PC-3 (cell line): ENCODE data around the gene EWSR1. TPM values are rescaled to one million over a fixed set of nuclear protein-coding genes. Genes with fewer than 3 reads are reported as not detected.

Source experiments
- ATAC-seq: fragments of 200-7000 bp; cut with Tn5 transposase; 2 replicates; pipeline ENCODE4 v1.9.1; 2020; ENCODE audit warnings: mild to moderate bottlenecking, moderate library complexity
- BruUV-seq: library from RNA; stranded (reverse); fragments of 400-500 nt; replicated peaks from 2 replicates; lab custom pipeline; 2021; lab: Mats Ljungman, UMichigan
- CTCF ChIA-PET: fragments of 300-600 bp; sonication (Branson Sonifier 250); formaldehyde crosslinking; loops from one replicate; lab custom pipeline; 2022; ENCODE audit warnings: antibody characterized with exemption; lab: Charles Lee
- POLR2A ChIA-PET: fragments of 300-600 bp; sonication (Branson Sonifier 250); formaldehyde crosslinking; loops from one replicate; lab custom pipeline; 2022; ENCODE audit warnings: antibody characterized with exemption; ENCODE audit not compliant: unreplicated experiment; lab: Charles Lee
- DNase-seq: peaks from one replicate; pipeline ENCODE4 v3.0.0-alpha.2; 2015
- H2AFZ ChIP-seq: fragments of 300-600 bp; sonication (generic); 2 replicates; pipeline ENCODE4 v1.6.0; 2016; ENCODE audit warnings: antibody characterized with exemption, low read length
- H3F3A ChIP-seq: fragments of 300-600 bp; sonication (generic); one replicate; pipeline ENCODE4 v1.6.0; 2017; ENCODE audit warnings: antibody characterized with exemption, low read length, control low read depth, mild to moderate bottlenecking; ENCODE audit not compliant: unreplicated experiment
- H3K27ac ChIP-seq: fragments of 300-600 bp; sonication (generic); 2 replicates; pipeline ENCODE4 v1.5.1; 2016; ENCODE audit warnings: mild to moderate bottlenecking, low read length
- H3K27me3 ChIP-seq: fragments of 300-600 bp; sonication (generic); 2 replicates; pipeline ENCODE4 v1.6.1; 2016; ENCODE audit warnings: low read length, mixed read lengths
- H3K36me3 ChIP-seq: fragments of 300-600 bp; sonication (generic); 2 replicates; pipeline ENCODE4 v1.6.1; 2016; ENCODE audit warnings: low read depth, mixed run types, low read length, mixed read lengths
- H3K4me1 ChIP-seq: fragments of 300-600 bp; sonication (generic); 2 replicates; pipeline ENCODE4 v1.5.1; 2016; ENCODE audit warnings: low read length; ENCODE audit not compliant: insufficient read depth
- H3K4me2 ChIP-seq: fragments of 300-600 bp; sonication (generic); 2 replicates; pipeline ENCODE4 v1.6.0; 2016; ENCODE audit warnings: low read length
- H3K4me3 ChIP-seq: fragments of 300-600 bp; sonication (generic); 2 replicates; pipeline ENCODE4 v1.5.1; 2016; ENCODE audit warnings: mild to moderate bottlenecking, low read length, mixed read lengths
- H3K79me2 ChIP-seq: fragments of 300-600 bp; sonication (generic); 2 replicates; pipeline ENCODE4 v1.6.1; 2017; ENCODE audit warnings: low read length, mixed read lengths
- H3K9ac ChIP-seq: fragments of 300-600 bp; sonication (generic); 2 replicates; pipeline ENCODE4 v1.6.0; 2016; ENCODE audit warnings: mild to moderate bottlenecking, low read length
- H3K9me2 ChIP-seq: fragments of 300-600 bp; sonication (generic); replicated peaks from 2 replicates; pipeline ENCODE4 v1.6.1; 2016; ENCODE audit warnings: mixed run types, low read length, mixed read lengths
- H3K9me3 ChIP-seq: fragments of 300-600 bp; sonication (generic); 2 replicates; pipeline ENCODE4 v1.6.1; 2016; ENCODE audit warnings: low read length, mixed read lengths
- H4K20me1 ChIP-seq: fragments of 300-600 bp; sonication (generic); 2 replicates; pipeline ENCODE4 v1.6.1; 2016; ENCODE audit warnings: low read length, mixed read lengths
- EZH2 ChIP-seq: fragments of 300-600 bp; sonication (generic); IDR thresholded peaks from one replicate; pipeline ENCODE4 v1.6.1; 2017; ENCODE audit warnings: antibody characterized with exemption, mild to moderate bottlenecking, low read length; ENCODE audit not compliant: unreplicated experiment
- EZH2phosphoT487 ChIP-seq: fragments of 300-600 bp; sonication (generic); IDR thresholded peaks from 2 replicates; pipeline ENCODE4 v1.6.1; 2018; ENCODE audit warnings: mild to moderate bottlenecking, antibody characterized with exemption, low read length, borderline replicate concordance
- intact Hi-C: fragments of 100-400 bp; cut with micrococcal nuclease; formaldehyde crosslinking; loops from 2 replicates; pipeline ENCODE4 v1.9.0; 2023
- total RNA-seq: library from RNA; depleted of rRNA; stranded (reverse); fragments of >200 nt; gene quantifications from 2 replicates; pipeline ENCODE4 v1.2.3, GENCODE V29; 2014
- TF ChIP-seq, protein P1 (sequence below): fragments of 300-600 bp; sonication (generic); conservative IDR thresholded peaks from 2 replicates; pipeline ENCODE4 v1.5.1; 2017; ENCODE audit warnings: antibody characterized with exemption, low read depth, mild to moderate bottlenecking, low read length

EWSR1 gene
- total RNA-seq, 1 experiment from 2014 or later: 288 TPM

DNA sequence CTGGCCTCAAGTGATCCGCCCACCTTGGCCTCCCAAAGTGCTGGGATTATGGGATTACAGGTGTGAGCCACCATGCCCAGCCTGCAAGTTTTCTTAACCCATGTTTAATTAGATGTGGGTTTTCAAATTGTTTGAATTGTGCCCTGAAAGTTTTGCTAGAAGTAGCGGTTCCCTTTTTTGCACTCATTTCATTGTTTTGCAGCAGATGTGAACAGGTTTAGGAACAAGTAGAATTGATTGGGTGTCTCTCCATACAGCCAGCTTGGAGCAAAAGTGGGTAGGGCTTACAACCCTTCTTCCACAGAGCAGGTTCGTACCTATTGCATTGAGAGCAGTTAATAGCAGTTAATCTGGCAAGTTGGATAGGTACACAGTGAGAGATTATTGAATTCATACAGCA is 16.1 kb downstream of the EWSR1 start:
- no peak overlapping the region for H3K4me3 ChIP-seq
- ChIA-PET POLR2A (no interaction called here), CTCF (no interaction called here)
- no TSS peak for BruUV-seq
- no peaks in the 10 kb centered on the region for H3K9me2 ChIP-seq
- H3K4me1 ChIP-seq: no peaks in the 10 kb centered on the region
- H3F3A ChIP-seq: no peaks in the 10 kb centered on the region
- H3K36me3 ChIP-seq: peaks cover 65% of the 10 kb centered on the region
- H3K9ac ChIP-seq: no peak overlapping the region
- no peaks in the 10 kb centered on the region for H3K27me3 ChIP-seq
- no peak overlapping the region for H2AFZ ChIP-seq
- H3K27ac ChIP-seq: no peak overlapping the region
- DNase-seq (no peak), ATAC-seq (no peak)
- peaks cover 46% of the 10 kb centered on the region for H3K79me2 ChIP-seq
- H3K4me2 ChIP-seq: no peak overlapping the region
- peaks cover 18% of the 10 kb centered on the region for H4K20me1 ChIP-seq
- TF ChIP-seq EZH2phosphoT487 (no peak), EZH2 (no peak)
- TF ChIP-seq, protein P1, sequence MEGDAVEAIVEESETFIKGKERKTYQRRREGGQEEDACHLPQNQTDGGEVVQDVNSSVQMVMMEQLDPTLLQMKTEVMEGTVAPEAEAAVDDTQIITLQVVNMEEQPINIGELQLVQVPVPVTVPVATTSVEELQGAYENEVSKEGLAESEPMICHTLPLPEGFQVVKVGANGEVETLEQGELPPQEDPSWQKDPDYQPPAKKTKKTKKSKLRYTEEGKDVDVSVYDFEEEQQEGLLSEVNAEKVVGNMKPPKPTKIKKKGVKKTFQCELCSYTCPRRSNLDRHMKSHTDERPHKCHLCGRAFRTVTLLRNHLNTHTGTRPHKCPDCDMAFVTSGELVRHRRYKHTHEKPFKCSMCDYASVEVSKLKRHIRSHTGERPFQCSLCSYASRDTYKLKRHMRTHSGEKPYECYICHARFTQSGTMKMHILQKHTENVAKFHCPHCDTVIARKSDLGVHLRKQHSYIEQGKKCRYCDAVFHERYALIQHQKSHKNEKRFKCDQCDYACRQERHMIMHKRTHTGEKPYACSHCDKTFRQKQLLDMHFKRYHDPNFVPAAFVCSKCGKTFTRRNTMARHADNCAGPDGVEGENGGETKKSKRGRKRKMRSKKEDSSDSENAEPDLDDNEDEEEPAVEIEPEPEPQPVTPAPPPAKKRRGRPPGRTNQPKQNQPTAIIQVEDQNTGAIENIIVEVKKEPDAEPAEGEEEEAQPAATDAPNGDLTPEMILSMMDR: no peak
- intact Hi-C loops: no loop called here
- H3K9me3 ChIP-seq: no peaks in the 10 kb centered on the region

DNA sequence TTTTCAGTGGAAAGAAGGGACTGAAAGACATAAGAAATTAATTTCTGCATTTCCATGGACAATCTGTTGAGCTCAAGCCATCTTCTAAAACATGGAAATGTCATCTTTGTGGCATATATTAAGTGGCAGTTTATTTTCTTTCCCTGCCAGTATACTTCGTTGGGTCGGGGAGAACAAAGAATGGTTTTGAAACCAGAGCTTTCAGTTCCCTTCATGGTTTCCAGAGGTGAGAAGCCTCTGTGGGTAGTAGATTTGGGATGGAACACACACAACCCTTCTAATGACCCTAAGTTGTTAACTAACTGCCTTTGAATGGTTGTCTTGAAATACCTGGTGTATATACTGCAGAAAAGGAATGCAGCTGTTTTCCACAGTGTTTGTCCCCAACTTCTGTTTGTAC is 20.8 kb downstream of the EWSR1 start:
- no peak for TF ChIP-seq EZH2
- no peak for TF ChIP-seq EZH2phosphoT487
- TF ChIP-seq, protein P1: no peak
- ATAC-seq (no peak), DNase-seq (no peak)
- H3K36me3 ChIP-seq: peaks cover 82% of the 10 kb centered on the region
- H3K9me2 ChIP-seq: no peaks in the 10 kb centered on the region
- H3K4me1 ChIP-seq: no peaks in the 10 kb centered on the region
- no peaks in the 10 kb centered on the region for H3F3A ChIP-seq
- no peaks in the 10 kb centered on the region for H3K9me3 ChIP-seq
- ChIA-PET POLR2A (no interaction called here), CTCF (no interaction called here)
- TSS peak; percentile 5 for BruUV-seq
- peaks cover 34% of the 10 kb centered on the region for H3K79me2 ChIP-seq
- no peak overlapping the region for H2AFZ ChIP-seq
- no peak overlapping the region for H3K27ac ChIP-seq
- no peak overlapping the region for H3K4me3 ChIP-seq
- no peak overlapping the region for H3K9ac ChIP-seq
- peaks cover 16% of the 10 kb centered on the region for H4K20me1 ChIP-seq
- intact Hi-C loops: no loop called here
- H3K27me3 ChIP-seq: no peaks in the 10 kb centered on the region
- H3K4me2 ChIP-seq: no peak overlapping the region

DNA sequence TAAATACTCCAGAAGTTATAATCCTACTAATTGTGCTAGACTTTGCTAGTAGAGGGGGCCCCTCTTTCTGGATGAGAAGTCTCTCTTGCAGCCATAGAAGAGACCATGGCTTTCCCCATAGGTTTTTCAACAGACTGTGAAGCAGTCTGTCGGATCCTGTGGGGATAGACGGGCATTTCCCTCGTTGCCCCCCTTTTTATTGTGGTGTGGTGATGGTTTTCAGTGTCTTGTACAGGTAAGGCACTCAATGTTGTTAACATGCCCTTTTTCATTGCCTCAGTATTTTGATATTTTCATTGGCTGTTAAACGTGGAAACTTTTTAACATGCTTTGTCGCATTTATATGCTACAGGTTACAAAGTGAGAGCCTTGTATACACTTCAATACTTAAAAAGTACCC is 22.0 kb downstream of the EWSR1 start:
- Histone ChIP-seq H3K9me2 (no peaks in the 10 kb centered on the region), H3K27ac (no peak overlapping the region), H3K27me3 (no peaks in the 10 kb centered on the region), H3K4me2 (no peak overlapping the region), H4K20me1 (peaks cover 16% of the 10 kb centered on the region), H3K4me3 (no peak overlapping the region), H2AFZ (no peak overlapping the region), H3K79me2 (peaks cover 25% of the 10 kb centered on the region), H3K9ac (no peak overlapping the region), H3K36me3 (peaks cover 84% of the 10 kb centered on the region), H3K4me1 (no peaks in the 10 kb centered on the region), H3F3A (no peaks in the 10 kb centered on the region), H3K9me3 (no peaks in the 10 kb centered on the region)
- intact Hi-C loops: no loop called here
- no TSS peak for BruUV-seq
- CTCF ChIA-PET: no interaction called here
- DNase-seq (no peak), ATAC-seq (no peak)
- POLR2A ChIA-PET: no interaction called here
- TF ChIP-seq EZH2 (no peak), EZH2phosphoT487 (no peak)
- TF ChIP-seq, protein P1: no peak
